Measurements from ENCODE around the gene UPK3A.

- TF ChIP-seq POLR2AphosphoS5 (IDR thresholded peaks at IDR 0.05), result peak; percentile 86
- TF ChIP-seq, protein P1, sequence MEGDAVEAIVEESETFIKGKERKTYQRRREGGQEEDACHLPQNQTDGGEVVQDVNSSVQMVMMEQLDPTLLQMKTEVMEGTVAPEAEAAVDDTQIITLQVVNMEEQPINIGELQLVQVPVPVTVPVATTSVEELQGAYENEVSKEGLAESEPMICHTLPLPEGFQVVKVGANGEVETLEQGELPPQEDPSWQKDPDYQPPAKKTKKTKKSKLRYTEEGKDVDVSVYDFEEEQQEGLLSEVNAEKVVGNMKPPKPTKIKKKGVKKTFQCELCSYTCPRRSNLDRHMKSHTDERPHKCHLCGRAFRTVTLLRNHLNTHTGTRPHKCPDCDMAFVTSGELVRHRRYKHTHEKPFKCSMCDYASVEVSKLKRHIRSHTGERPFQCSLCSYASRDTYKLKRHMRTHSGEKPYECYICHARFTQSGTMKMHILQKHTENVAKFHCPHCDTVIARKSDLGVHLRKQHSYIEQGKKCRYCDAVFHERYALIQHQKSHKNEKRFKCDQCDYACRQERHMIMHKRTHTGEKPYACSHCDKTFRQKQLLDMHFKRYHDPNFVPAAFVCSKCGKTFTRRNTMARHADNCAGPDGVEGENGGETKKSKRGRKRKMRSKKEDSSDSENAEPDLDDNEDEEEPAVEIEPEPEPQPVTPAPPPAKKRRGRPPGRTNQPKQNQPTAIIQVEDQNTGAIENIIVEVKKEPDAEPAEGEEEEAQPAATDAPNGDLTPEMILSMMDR (IDR thresholded peaks at IDR 0.05), result no peak
- TF ChIP-seq POLR2A (IDR thresholded peaks at IDR 0.05), result no peak
- peak; percentile 35 for TF ChIP-seq EP300 (IDR thresholded peaks at IDR 0.05)
Measured at GRCh38 chr22:45336971-45337431, 52.3 kb downstream of the UPK3A start.

Measured in gastroesophageal sphincter (tissue), 3 donors.